T-cell (primary cell): Measurements from ENCODE around the gene SPACA5. TPM values are rescaled to one million over a fixed set of nuclear protein-coding genes. Genes with fewer than 3 reads are reported as not detected.

ENCODE experiments used
- ATAC-seq, 4 experiments: fragments of 200-7000 bp in 3 of 4; fragments of 150-1000 bp in 1 of 4; cut with Tn5 transposase; replicated peaks in 1 of 4; 1 replicate in 3 of 4; 2 replicates in 1 of 4; pipeline ENCODE4 v1.10.0; 2021; ENCODE audit warnings: moderate library complexity in 3 of 4, mild to moderate bottlenecking in 2 of 4, moderate number of reproducible peaks in 1 of 4
- CTCF ChIA-PET, 2 donors: fragments of 300-600 bp; sonication (Branson Sonifier 250); formaldehyde crosslinking; loops; one replicate each; lab custom pipeline; 2022; ENCODE audit warnings: antibody characterized with exemption in 2 of 2; lab: Charles Lee
- POLR2A ChIA-PET, 2 donors: fragments of 300-600 bp; sonication (Branson Sonifier 250); formaldehyde crosslinking; loops; one replicate each; lab custom pipeline; 2022; ENCODE audit warnings: antibody characterized with exemption in 2 of 2; lab: Charles Lee
- DNase-seq, 35 experiments: peaks; one replicate each; pipeline versions ENCODE4 v3.0.0 to v3.0.0-alpha.2; 2013 to 2023
- H3K27ac ChIP-seq: one replicate; pipeline ENCODE4 v1.5.1; 2013; ENCODE audit warnings: low read length
- H3K27me3 ChIP-seq, 2 experiments: replicated peaks in 1 of 2; 1 replicate in 1 of 2; 2 replicates in 1 of 2; pipeline versions ENCODE4 v1.6.1 to v1.7.0; 2013; ENCODE audit warnings: low read length in 1 of 2, mixed read lengths in 1 of 2; ENCODE audit not compliant: control insufficient read depth in 2 of 2, insufficient read depth in 2 of 2; ENCODE audit errors: extremely low read depth in 1 of 2
- H3K36me3 ChIP-seq, 2 donors: 1 replicate in 1 of 2; 2 replicates in 1 of 2; pipeline versions ENCODE4 v1.6.1 to v1.7.0; 2013; ENCODE audit warnings: low read length in 1 of 2; ENCODE audit not compliant: control insufficient read depth in 2 of 2, insufficient read depth in 1 of 2; ENCODE audit errors: extremely low read depth in 1 of 2
- H3K4me1 ChIP-seq, 2 experiments: 1 replicate in 1 of 2; 2 replicates in 1 of 2; pipeline versions ENCODE4 v1.6.1 to v1.7.0; 2013; ENCODE audit warnings: low read length in 2 of 2, mixed read lengths in 1 of 2; ENCODE audit not compliant: insufficient read depth in 2 of 2, control insufficient read depth in 1 of 2; ENCODE audit errors: extremely low read depth in 1 of 2
- H3K4me3 ChIP-seq, 2 donors: 1 replicate in 1 of 2; 2 replicates in 1 of 2; pipeline versions ENCODE4 v1.5.1 to v1.7.0; 2013; ENCODE audit warnings: mild to moderate bottlenecking in 2 of 2, low read length in 1 of 2, moderate library complexity in 1 of 2; ENCODE audit not compliant: control insufficient read depth in 1 of 2; ENCODE audit errors: extremely low read depth in 1 of 2
- H3K9me3 ChIP-seq: 2 replicates; pipeline ENCODE4 v1.7.0; 2013
- H3K27ac Mint-ChIP-seq, 2 donors: one replicate each; pipeline ENCODE4 v1.8.0; 2020 to 2021; ENCODE audit warnings: mild to moderate bottlenecking in 2 of 2, mixed read lengths in 2 of 2
- H3K27me3 Mint-ChIP-seq, 2 donors: one replicate each; pipeline ENCODE4 v1.8.0; 2021 to 2022; ENCODE audit warnings: mixed read lengths in 2 of 2
- H3K36me3 Mint-ChIP-seq: one replicate; pipeline ENCODE4 v1.8.0; 2021; ENCODE audit warnings: mixed read lengths
- H3K4me1 Mint-ChIP-seq, 3 donors: one replicate each; pipeline ENCODE4 v1.8.0; 2020 to 2022; ENCODE audit warnings: mixed read lengths in 3 of 3, mild to moderate bottlenecking in 1 of 3
- H3K4me3 Mint-ChIP-seq, 3 donors: one replicate each; pipeline ENCODE4 v1.8.0; 2020 to 2022; ENCODE audit warnings: mild to moderate bottlenecking in 3 of 3, mixed read lengths in 3 of 3, moderate library complexity in 3 of 3
- H3K9me3 Mint-ChIP-seq, 3 donors: one replicate each; pipeline ENCODE4 v1.8.0; 2020 to 2022; ENCODE audit warnings: mixed read lengths in 3 of 3
- WGBS: methylation state at CpG from one replicate; pipeline ENCODE4 v1.1.5; 2013; ENCODE audit warnings: missing lambda C conversion rate; ENCODE audit not compliant: insufficient coverage; 5-methylcytosine and 5-hydroxymethylcytosine counted together
- total RNA-seq, 35 experiments: library from RNA in 6 of 35; stranded (reverse) in 6 of 35; fragments of 120-200 nt in 1 of 35; gene quantifications; one replicate each; pipeline versions ENCODE4 v1.2.1 to v1.2.4 and lab custom pipeline; 2013 to 2026

Gene SPACA5
- total RNA-seq, 5 donors from 2014 or later (not counting 1 experiment from before 2014, with no cell fraction given): not detected

- CTCF ChIA-PET: no interaction called here
- POLR2A ChIA-PET: no interaction called here
- no peaks in the 10 kb centered on the region for H3K4me1 Mint-ChIP-seq
- H3K27me3 ChIP-seq: no peaks in the 10 kb centered on the region
- DNase-seq (no peak), ATAC-seq (no peak)
- peaks cover 0 to 12% of the 10 kb centered on the region in 2 donors for H3K36me3 ChIP-seq
- H3K4me3 Mint-ChIP-seq: no peak overlapping the region
- H3K9me3 ChIP-seq: peaks cover 12% of the 10 kb centered on the region
- no peak overlapping the region for H3K27ac Mint-ChIP-seq
- peaks cover 44% of the 10 kb centered on the region for H3K36me3 Mint-ChIP-seq
- no peaks in the 10 kb centered on the region for H3K4me1 ChIP-seq
- H3K4me3 ChIP-seq: no peak overlapping the region
- H3K27ac ChIP-seq: no peak overlapping the region
- WGBS: 80% methylated on average over 1 of the region's 3 CpGs
- peaks cover 33 to 50% (median 34%) of the 10 kb centered on the region in 3 donors for H3K9me3 Mint-ChIP-seq
- peaks cover 0 to 9% of the 10 kb centered on the region in 2 donors for H3K27me3 Mint-ChIP-seq
These were observed 33.6 kb upstream of the SPACA5 start for GRCh38 chrX:47973235-47973634.

- ATAC-seq (no peak), DNase-seq (no peak)
- Histone ChIP-seq H3K9me3 (peaks cover 18% of the 10 kb centered on the region), H3K27ac (no peak overlapping the region), H3K36me3 (peaks cover 0 to 41% of the 10 kb centered on the region in 2 donors), H3K27me3 (no peaks in the 10 kb centered on the region), H3K4me3 (no peak overlapping the region), H3K4me1 (no peaks in the 10 kb centered on the region)
- no peak overlapping the region for H3K4me3 Mint-ChIP-seq
- ChIA-PET CTCF (no interaction called here), POLR2A (no interaction called here)
- no peaks in the 10 kb centered on the region for H3K4me1 Mint-ChIP-seq
- WGBS: no CpG with 5 or more reads among the region's 6 CpGs
- peaks cover 37 to 55% (median 40%) of the 10 kb centered on the region in 3 donors for H3K9me3 Mint-ChIP-seq
- H3K36me3 Mint-ChIP-seq: peaks cover 69% of the 10 kb centered on the region
- no peak overlapping the region for H3K27ac Mint-ChIP-seq
- H3K27me3 Mint-ChIP-seq: peaks cover 0 to 8% of the 10 kb centered on the region in 2 donors
These were observed 30.3 kb upstream of the SPACA5 start for GRCh38 chrX:47976254-47977151.

DNA sequence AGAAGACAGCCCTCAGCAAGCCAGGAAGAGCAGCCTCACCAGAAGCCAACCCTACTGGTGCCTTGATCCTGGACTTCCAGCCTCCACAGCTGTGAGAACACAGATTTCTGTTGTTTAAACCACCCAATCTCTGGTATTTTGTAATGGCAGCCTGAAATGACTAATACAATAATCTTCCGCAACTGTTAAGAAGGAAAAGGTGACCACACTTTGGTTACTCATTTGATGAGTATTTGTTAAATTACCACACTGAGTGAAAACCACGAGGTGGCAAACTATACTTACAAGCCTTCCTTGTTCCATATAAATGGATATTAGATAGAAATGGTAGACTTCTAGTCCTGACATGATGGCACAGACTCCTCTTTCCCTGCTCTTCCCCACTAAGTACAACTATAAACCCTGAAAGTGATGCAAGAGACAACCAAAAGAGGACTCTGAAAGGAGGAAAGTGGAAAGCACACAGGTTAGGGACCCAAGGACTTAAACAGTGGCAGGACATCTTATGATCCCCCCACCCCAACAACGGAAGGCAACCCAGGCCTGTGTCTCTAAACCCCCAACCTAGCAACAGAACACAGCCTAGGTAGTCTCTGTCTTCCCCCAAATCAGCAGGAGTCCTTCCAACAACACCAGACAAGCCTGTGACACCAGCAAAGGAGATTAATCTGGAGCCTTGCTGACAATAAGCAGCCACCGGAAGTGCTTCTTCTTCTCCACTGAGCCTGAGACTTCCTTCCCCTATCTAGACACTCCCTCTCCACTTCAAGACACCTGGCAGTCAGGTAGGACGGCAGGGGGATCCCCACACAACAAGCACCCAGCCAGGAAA, 15.3 kb upstream of the SPACA5 start:
- Histone ChIP-seq H3K36me3 (peaks cover 7 to 15% of the 10 kb centered on the region in 2 donors), H3K4me1 (peaks cover 0 to 18% of the 10 kb centered on the region in 2 experiments), H3K27me3 (no peaks in the 10 kb centered on the region), H3K9me3 (no peaks in the 10 kb centered on the region), H3K4me3 (no peak overlapping the region), H3K27ac (peak overlapping the region; percentile 23)
- DNase-seq (peak in 12 of 35 experiments; percentile 1 to 27 (median 4)), ATAC-seq (peak in 2 of 4 experiments; percentile 56 to 82)
- peak overlapping the region; percentile 77 to 79 for H3K27ac Mint-ChIP-seq
- ChIA-PET POLR2A (no interaction called here), CTCF (no interaction called here)
- peaks cover 0 to under 1% (median 0%) of the 10 kb centered on the region in 3 donors for H3K9me3 Mint-ChIP-seq
- H3K36me3 Mint-ChIP-seq: peaks cover 60% of the 10 kb centered on the region
- WGBS: no CpG with 5 or more reads among the region's 5 CpGs
- peak overlapping the region in 1 of 3 donors; percentile 10 for H3K4me3 Mint-ChIP-seq
- H3K4me1 Mint-ChIP-seq: peaks cover 21 to 36% (median 32%) of the 10 kb centered on the region in 3 donors
- H3K27me3 Mint-ChIP-seq: peaks cover 0 to 3% of the 10 kb centered on the region in 2 donors

GRCh38 chrX:47992095-47992380, 14.8 kb upstream of the SPACA5 start:
- H3K36me3 Mint-ChIP-seq: peaks cover 55% of the 10 kb centered on the region
- DNase-seq (no peak), ATAC-seq (no peak)
- H3K4me1 ChIP-seq: peaks cover 0 to 18% of the 10 kb centered on the region in 2 experiments
- H3K27ac Mint-ChIP-seq: peak overlapping the region; percentile 77 to 79
- H3K9me3 ChIP-seq: no peaks in the 10 kb centered on the region
- H3K27ac ChIP-seq: peak overlapping the region; percentile 23
- WGBS: 100% methylated on average over 1 of the region's 1 CpG
- CTCF ChIA-PET: no interaction called here
- peaks cover 7 to 16% of the 10 kb centered on the region in 2 donors for H3K36me3 ChIP-seq
- H3K27me3 Mint-ChIP-seq: peaks cover 0 to 3% of the 10 kb centered on the region in 2 donors
- no peaks in the 10 kb centered on the region for H3K27me3 ChIP-seq
- no peak overlapping the region for H3K4me3 ChIP-seq
- H3K4me1 Mint-ChIP-seq: peaks cover 21 to 36% (median 32%) of the 10 kb centered on the region in 3 donors
- POLR2A ChIA-PET: no interaction called here
- no peaks in the 10 kb centered on the region for H3K9me3 Mint-ChIP-seq
- peak overlapping the region in 1 of 3 donors; percentile 10 for H3K4me3 Mint-ChIP-seq

DNA sequence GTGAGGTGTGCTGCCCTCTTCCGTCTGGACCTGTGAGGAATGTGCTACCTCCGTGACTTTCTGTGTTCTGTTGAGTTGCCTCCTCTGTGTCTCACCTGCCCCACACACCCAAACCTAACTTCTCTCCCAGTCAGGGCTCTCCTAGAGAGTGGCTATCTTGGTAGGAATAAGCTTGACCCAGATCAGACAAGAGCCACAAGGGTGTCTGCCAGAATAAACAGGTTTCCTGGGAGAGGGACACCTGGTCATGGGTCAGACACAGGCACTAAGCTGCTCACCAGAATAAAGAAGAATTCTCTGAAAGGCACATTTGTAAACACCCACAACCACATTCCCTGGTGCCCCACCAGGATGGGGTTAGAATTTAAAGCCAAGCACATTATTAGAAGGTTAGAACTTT, 14.1 kb upstream of the SPACA5 start:
- CTCF ChIA-PET: no interaction called here

GRCh38 chrX:48001260-48001659, 5.5 kb upstream of the SPACA5 start:
- ChIA-PET CTCF (no interaction called here), POLR2A (no interaction called here)
- no peaks in the 10 kb centered on the region for H3K27me3 ChIP-seq
- DNase-seq (no peak), ATAC-seq (no peak)
- peaks cover 19% of the 10 kb centered on the region for H3K36me3 Mint-ChIP-seq
- H3K9me3 ChIP-seq: no peaks in the 10 kb centered on the region
- no peaks in the 10 kb centered on the region for H3K27me3 Mint-ChIP-seq
- peak overlapping the region in 1 of 2 donors; percentile 14 for H3K27ac Mint-ChIP-seq
- H3K9me3 Mint-ChIP-seq: no peaks in the 10 kb centered on the region
- no peak overlapping the region for H3K4me3 ChIP-seq
- peaks cover 0 to 4% of the 10 kb centered on the region in 2 donors for H3K36me3 ChIP-seq
- H3K4me1 ChIP-seq: peaks cover 2 to 6% of the 10 kb centered on the region in 2 experiments
- peak overlapping the region in 2 of 3 donors; percentile 8 to 46 for H3K4me3 Mint-ChIP-seq
- peaks cover 21 to 26% (median 23%) of the 10 kb centered on the region in 3 donors for H3K4me1 Mint-ChIP-seq
- no CpG with 5 or more reads among the region's 3 CpGs for WGBS
- no peak overlapping the region for H3K27ac ChIP-seq

More for the DNA sequence above, 14.1 kb upstream of the SPACA5 start:
- Histone ChIP-seq H3K27me3 (no peaks in the 10 kb centered on the region), H3K9me3 (no peaks in the 10 kb centered on the region), H3K4me1 (peaks cover 0 to 18% of the 10 kb centered on the region in 2 experiments), H3K36me3 (peaks cover 7 to 10% of the 10 kb centered on the region in 2 donors), H3K27ac (no peak overlapping the region), H3K4me3 (no peak overlapping the region)
- peak overlapping the region; percentile 14 to 68 for H3K27ac Mint-ChIP-seq
- POLR2A ChIA-PET: no interaction called here
- DNase-seq (no peak), ATAC-seq (no peak)
- peaks cover 21 to 36% (median 32%) of the 10 kb centered on the region in 3 donors for H3K4me1 Mint-ChIP-seq
- no peaks in the 10 kb centered on the region for H3K9me3 Mint-ChIP-seq
- H3K4me3 Mint-ChIP-seq: no peak overlapping the region
- peaks cover 48% of the 10 kb centered on the region for H3K36me3 Mint-ChIP-seq
- WGBS: no CpG with 5 or more reads among the region's 2 CpGs
- peaks cover 0 to 3% of the 10 kb centered on the region in 2 donors for H3K27me3 Mint-ChIP-seq
